ENCODE results near the gene TNFAIP8L3. TPM values are rescaled to one million over a fixed set of nuclear protein-coding genes. Genes with fewer than 3 reads are reported as not detected.

TNFAIP8L3 gene
- total and polyA plus RNA-seq, 9 of the 15 experiments (the other 6 are each of a cell fraction or from before 2014, with no cell fraction given) = 0.13 TPM; not detected in 8

- ChIA-PET CTCF (ENCODE audit: low intra/inter-chr PET ratio) (no interaction called here), POLR2A (interaction anchor here (0.7 kb wide), 1 partner anchor 16 kb away, joined by 3 read pairs; no protein-coding TSS in a partner anchor)
- no peak overlapping the region for H3K4me2 ChIP-seq (ENCODE audit: insufficient read depth, low read length)
- H4K20me1 ChIP-seq (replicated peaks; ENCODE audit: control insufficient read depth, insufficient read depth, low read length) = peaks cover 10% of the 10 kb centered on the region
- ATAC-seq (no peak), DNase-seq (ENCODE audit: extremely low read depth in 1 of 4, low spot score in 3 of 4) (no peak), FAIRE-seq (no peak)
- H3K9ac ChIP-seq (ENCODE audit: insufficient read depth in 1 of 2, low read depth in 2 of 2, low read length in 2 of 2) = no peak overlapping the region
- no peaks in the 10 kb centered on the region for H3K9me1 ChIP-seq (ENCODE audit: control insufficient read depth, insufficient read depth, low read length)
- WGBS (ENCODE audit: insufficient coverage, low coverage, missing lambda C conversion rate) = 20% methylated on average over 2 of the region's 2 CpGs
- no peaks in the 10 kb centered on the region for H3K79me2 ChIP-seq (ENCODE audit: control insufficient read depth, insufficient read depth, low read length)
- no peak overlapping the region for H3K27ac ChIP-seq (ENCODE audit: extremely low read depth, low read depth, low read length)
- H3K27me3 ChIP-seq (ENCODE audit: control insufficient read depth in 2 of 2, insufficient read depth in 2 of 2, low read length in 2 of 2) = no peaks in the 10 kb centered on the region
- H3K9me3 ChIP-seq (replicated peaks; ENCODE audit: control insufficient read depth, insufficient read depth, low read depth, low read length) = no peaks in the 10 kb centered on the region
- H3K36me3 ChIP-seq (ENCODE audit: control insufficient read depth, insufficient read depth, low read length) = no peaks in the 10 kb centered on the region
- intact Hi-C loops (cut with micrococcal nuclease) = no loop called here
- no TSS peak for BruUV-seq (replicated peaks)
- H3K4me1 ChIP-seq (replicated peaks in 1 of 2; ENCODE audit: control insufficient read depth in 2 of 2, insufficient read depth in 2 of 2, low read length in 2 of 2) = peaks cover 0 to 3% of the 10 kb centered on the region in 2 experiments; a peak in 1 of 5 replicates
- in situ Hi-C loops (cut with MboI) = no loop called here
- no peak overlapping the region for H2AFZ ChIP-seq (ENCODE audit: low read depth, low read length)
- H3K4me3 ChIP-seq = no peak overlapping the region
- TF ChIP-seq SMAD4 (CRISPR knock-in tag; conservative IDR thresholded peaks at IDR 0.05) (no peak), NR2C2 (CRISPR knock-in tag; IDR thresholded peaks at IDR 0.05) (no peak), NR2C2 (tag; IDR thresholded peaks at IDR 0.05) (no peak), GATAD2A (IDR thresholded peaks at IDR 0.05) (no peak), ZKSCAN1 (IDR thresholded peaks at IDR 0.05; ENCODE audit: low read depth, low read length) (no peak), ZNF212 (CRISPR knock-in tag; IDR thresholded peaks at IDR 0.05) (no peak), U2AF1 (optimal IDR thresholded peaks at IDR 0.05; ENCODE audit: low read depth, low read length) (no peak), SMARCA4 (IDR thresholded peaks at IDR 0.05) (no peak)
- TF ChIP-seq, protein P1, sequence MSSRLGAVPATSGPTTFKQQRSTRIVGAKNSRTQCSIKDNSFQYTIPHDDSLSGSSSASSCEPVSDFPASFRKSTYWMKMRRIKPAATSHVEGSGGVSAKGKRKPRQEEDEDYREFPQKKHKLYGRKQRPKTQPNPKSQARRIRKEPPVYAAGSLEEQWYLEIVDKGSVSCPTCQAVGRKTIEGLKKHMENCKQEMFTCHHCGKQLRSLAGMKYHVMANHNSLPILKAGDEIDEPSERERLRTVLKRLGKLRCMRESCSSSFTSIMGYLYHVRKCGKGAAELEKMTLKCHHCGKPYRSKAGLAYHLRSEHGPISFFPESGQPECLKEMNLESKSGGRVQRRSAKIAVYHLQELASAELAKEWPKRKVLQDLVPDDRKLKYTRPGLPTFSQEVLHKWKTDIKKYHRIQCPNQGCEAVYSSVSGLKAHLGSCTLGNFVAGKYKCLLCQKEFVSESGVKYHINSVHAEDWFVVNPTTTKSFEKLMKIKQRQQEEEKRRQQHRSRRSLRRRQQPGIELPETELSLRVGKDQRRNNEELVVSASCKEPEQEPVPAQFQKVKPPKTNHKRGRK (tag; IDR thresholded peaks at IDR 0.05) = no peak
These were observed 34.0 kb upstream of the TNFAIP8L3 start for GRCh38 chr15:51128701-51129100.

Measured in K562 (cell line).